T follicular helper cell (primary cell): ENCODE results near the gene YBX1.
"Not testable (repeated sequence)": the region's sequence is repeated elsewhere in the genome, so short reads cannot be mapped to it uniquely, and the experiment has no call there.

ENCODE experiments used
- DNase-seq: peaks from one replicate; pipeline ENCODE4 v3.0.0-alpha.2; 2020; ENCODE audit warnings: low read depth

YBX1 gene

DNA sequence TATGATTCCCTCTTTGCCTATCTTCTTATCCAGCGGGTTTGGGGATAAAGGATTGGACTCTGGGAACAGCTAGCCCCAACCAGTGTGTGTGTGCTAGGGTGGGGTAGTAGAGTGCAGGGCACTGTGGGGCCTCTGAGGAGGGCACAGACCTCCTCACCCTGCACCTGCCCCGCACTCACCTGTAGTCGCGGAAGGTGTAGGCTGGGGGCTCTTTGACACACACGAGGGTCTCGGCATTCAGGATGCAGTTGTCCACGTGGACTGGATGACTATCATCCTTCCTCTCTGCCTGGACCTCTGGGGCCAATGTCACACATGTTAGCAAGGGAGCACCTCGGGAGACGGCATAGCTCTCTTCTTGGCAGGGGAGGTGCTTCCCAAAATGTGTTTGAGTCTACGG, 65.8 kb downstream of the YBX1 start:
- no peak for DNase-seq

DNA sequence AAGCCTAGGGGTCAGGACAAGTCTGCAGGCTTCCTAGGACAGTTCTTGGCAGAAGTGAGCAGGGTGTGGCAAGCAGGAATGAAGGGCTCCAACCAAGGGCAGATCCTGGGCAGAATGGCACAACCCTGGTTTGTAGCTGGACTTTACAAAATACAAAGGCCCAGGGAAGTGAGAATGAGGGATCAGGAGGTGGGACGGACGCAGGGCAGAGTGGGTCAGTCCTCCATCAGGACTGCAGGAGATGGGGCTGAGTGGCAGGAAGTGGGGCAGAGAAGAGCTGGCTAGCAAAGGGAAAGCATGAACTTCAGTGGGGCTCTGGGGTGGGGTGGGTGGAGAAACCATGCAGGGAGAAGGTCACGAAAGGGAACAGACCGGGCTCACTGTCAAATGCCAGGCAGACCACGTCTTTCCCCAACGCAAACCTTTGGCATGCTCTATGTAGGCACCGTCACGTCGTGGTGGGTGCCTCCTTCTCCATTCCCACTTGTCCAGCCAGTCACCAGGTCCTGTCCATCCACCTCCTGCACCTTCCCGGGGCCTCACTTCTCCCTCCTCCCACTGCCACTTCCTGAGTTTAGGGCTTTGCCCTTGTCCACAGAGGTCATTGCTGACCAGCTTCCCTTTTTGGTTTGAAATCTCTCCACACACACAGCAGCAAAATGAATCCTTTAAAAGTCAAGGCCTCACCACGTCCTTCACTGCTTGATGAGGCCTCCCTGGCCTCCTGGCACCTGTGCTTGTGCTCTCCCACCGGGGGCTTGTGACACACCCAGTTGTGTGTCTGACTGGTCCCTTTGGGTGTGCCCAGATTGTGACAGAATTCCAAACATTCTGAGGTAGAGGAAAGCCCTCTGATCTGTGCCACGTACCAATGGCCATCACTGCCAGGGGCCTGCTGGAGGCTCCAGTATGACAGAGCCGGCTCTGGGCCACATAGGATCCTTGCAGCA, 66.5 kb downstream of the YBX1 start:
- DNase-seq: no peak

DNA sequence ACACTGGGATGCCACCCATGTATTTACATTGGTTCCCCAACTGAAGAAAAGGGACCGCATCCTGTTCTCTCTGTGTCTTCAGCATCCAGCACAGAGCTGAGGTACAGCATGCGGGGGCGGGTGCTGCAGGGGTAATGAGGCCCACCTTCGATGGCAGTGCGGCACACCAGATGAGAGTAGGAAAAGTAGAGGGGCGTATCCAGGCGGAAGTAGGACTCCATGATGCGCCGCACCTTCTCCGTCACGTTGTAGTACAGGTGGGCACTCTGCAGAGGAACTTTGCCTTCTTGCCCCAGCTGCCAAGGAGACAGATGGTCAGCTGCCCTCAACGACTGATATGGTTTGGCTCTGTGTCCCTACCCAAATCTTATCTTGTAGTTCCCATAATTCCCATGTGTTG, 67.8 kb downstream of the YBX1 start:
- no peak for DNase-seq

DNA sequence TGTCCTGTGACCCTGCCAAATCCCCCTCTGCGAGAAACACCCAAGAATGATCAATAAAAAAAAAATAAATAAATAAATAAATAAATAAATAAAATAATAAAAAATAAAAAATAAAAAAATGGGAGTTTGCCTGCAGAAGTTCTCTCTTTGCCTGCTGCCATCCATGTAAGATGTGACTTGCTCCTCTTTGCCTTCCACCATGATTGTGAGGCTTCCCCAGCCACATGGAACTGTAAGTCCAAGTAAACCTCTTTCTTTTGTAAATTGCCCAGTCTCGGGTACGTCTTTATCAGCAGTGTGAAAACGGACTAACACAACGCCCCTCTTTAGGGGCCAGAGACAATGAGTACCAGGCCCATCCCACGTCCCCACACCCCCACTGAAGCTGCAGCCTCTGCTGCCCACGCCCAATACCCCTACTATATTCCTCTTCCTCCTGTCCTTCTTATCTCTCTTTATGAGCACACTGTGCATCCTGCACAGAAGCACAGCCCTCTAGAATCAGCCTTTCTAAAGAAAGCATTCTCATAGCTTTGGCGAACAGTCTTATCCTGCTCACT, 69.4 kb downstream of the YBX1 start:
- DNase-seq: not testable (repeated sequence)

DNA sequence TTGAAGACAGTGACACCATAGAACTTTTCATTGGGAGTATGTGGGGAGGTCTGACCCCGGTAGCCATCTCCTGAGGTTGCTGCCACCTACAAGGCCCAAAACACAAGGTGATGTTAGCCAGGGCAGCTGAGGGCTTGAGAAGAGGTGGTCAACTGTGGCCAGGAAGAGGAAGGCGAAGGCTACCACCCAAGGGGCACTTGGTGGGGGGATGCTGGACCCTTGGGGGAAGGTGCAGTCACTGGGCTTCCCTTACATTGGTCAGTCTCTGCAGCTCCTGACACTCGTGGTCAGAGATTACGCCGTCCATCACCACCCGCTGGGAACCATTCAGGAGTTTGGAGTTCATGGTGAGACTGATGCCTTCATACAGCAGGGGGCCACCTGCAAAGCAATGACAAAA, 70.1 kb downstream of the YBX1 start:
- no peak for DNase-seq

DNA sequence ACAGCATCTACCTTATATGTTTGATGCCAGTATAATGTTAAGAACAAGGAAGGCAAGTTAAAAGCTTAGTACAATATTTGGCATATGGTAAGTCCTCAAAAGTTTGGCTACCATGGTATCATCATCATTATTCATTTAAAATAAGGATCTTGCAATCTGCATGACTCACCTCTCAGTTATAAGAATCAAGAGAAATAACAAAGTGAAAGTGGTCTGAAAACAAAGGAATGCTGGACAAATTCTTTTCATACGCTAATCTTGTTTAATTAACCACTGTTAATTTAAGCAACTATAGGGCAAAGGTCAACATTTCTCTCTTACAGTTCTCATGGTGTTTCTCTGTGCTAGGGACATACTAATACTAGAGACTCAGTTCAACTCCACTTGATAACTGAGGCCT, 70.9 kb downstream of the YBX1 start:
- no peak for DNase-seq
